K562 (cell line): ENCODE measurements around the gene CYBRD1. TPM values are rescaled to one million over a fixed set of nuclear protein-coding genes. Genes with fewer than 3 reads are reported as not detected.
A peak's percentile ranks its signal among the peaks of the same experiment; 100 is the strongest.

ENCODE experiments used
- CBX1 ChIP-seq: sonication (generic); IDR thresholded peaks from 2 replicates; pipeline ENCODE4 v1.6.1; 2016; ENCODE audit warnings: antibody characterized with exemption, low read depth, mild to moderate bottlenecking
- E2F5 ChIP-seq: sonication (generic); formaldehyde crosslinking; IDR thresholded peaks from 2 replicates; pipeline ENCODE4 v1.8.0; 2022; ENCODE audit warnings: mild to moderate bottlenecking, missing genetic modification reagents
- ESRRA ChIP-seq: fragments of 450-650 bp; IDR thresholded peaks from 2 replicates; pipeline ENCODE4 v1.6.1; 2014; ENCODE audit warnings: low read depth, mild to moderate bottlenecking, moderate library complexity, borderline replicate concordance
- ETV1 ChIP-seq: fragments of 450-650 bp; conservative IDR thresholded peaks from 2 replicates; pipeline ENCODE4 v1.6.1; 2016; ENCODE audit warnings: missing genetic modification characterization, control low read depth, low read depth, missing compliant biosample characterization
- GABPB1 ChIP-seq: sonication (generic); formaldehyde crosslinking; IDR thresholded peaks from 2 replicates; pipeline ENCODE4 v1.8.0; 2022; ENCODE audit warnings: mild to moderate bottlenecking, missing genetic modification reagents
- KDM4B ChIP-seq, 2 experiments: fragments of 450-650 bp in 1 of 2; sonication (generic) in 1 of 2; IDR thresholded peaks; 2 replicates each; pipeline ENCODE4 v1.6.1; 2016 to 2017; ENCODE audit warnings: borderline replicate concordance in 2 of 2, antibody characterized with exemption in 1 of 2, low read depth in 1 of 2, mild to moderate bottlenecking in 1 of 2
- KHSRP ChIP-seq: fragments of 450-650 bp; IDR thresholded peaks from 2 replicates; pipeline ENCODE4 v1.6.1; 2017
- MCM5 ChIP-seq: fragments of 450-650 bp; IDR thresholded peaks from 2 replicates; pipeline ENCODE4 v1.6.1; 2016; ENCODE audit warnings: low read depth
- MNT ChIP-seq, 2 experiments: fragments of 450-650 bp; conservative IDR thresholded peaks; 2 replicates each; pipeline ENCODE4 v1.6.1; 2017; ENCODE audit warnings: mild to moderate bottlenecking in 2 of 2, moderate library complexity in 2 of 2
- POLR2AphosphoS5 ChIP-seq: IDR thresholded peaks from 2 replicates; pipeline ENCODE4 v1.6.1; 2011; ENCODE audit warnings: mild to moderate bottlenecking, low read depth, low read length, moderate library complexity; ENCODE audit not compliant: control insufficient read depth, insufficient read depth
- RBM34 ChIP-seq: fragments of 200-400 bp; formaldehyde crosslinking; IDR thresholded peaks from 2 replicates; pipeline ENCODE4 v1.6.1; 2018; ENCODE audit warnings: low read length, borderline replicate concordance; ENCODE audit not compliant: insufficient read depth
- SIX5 ChIP-seq, 2 experiments: IDR thresholded peaks; 2 replicates each; pipeline ENCODE4 v1.6.1; 2011; ENCODE audit warnings: low read length in 2 of 2, borderline replicate concordance in 1 of 2, low read depth in 1 of 2, mild to moderate bottlenecking in 1 of 2, moderate library complexity in 1 of 2; ENCODE audit not compliant: insufficient read depth in 1 of 2
- SP1 ChIP-seq: sonication (generic); formaldehyde crosslinking; IDR thresholded peaks from 2 replicates; pipeline ENCODE4 v1.8.1; 2022; ENCODE audit warnings: mild to moderate bottlenecking, missing genetic modification reagents
- TSC22D4 ChIP-seq: fragments of 450-650 bp; IDR thresholded peaks from 2 replicates; pipeline ENCODE4 v1.6.1; 2016; ENCODE audit warnings: missing genetic modification characterization, missing biosample characterization, control low read depth
- YY1 ChIP-seq, 3 experiments: IDR thresholded peaks; 2 replicates each; pipeline ENCODE4 v1.6.1; 2011; ENCODE audit warnings: low read length in 2 of 3, mild to moderate bottlenecking in 2 of 3, moderate library complexity in 2 of 3, borderline replicate concordance in 1 of 3, control low read depth in 1 of 3, low read depth in 1 of 3; ENCODE audit not compliant: insufficient read depth in 3 of 3, insufficient replicate concordance in 2 of 3, control insufficient read depth in 1 of 3, insufficient read length in 1 of 3; ENCODE audit errors: extremely low read depth in 1 of 3
- ZNF644 ChIP-seq: fragments of 200-800 bp; sonication (Bioruptor generic); IDR thresholded peaks from 2 replicates; pipeline ENCODE4 v1.6.1; 2016; ENCODE audit warnings: low read depth, missing genetic modification characterization, missing compliant biosample characterization
- ZNF668 ChIP-seq: fragments of 250-450 bp; sonication (Bioruptor Pico); IDR thresholded peaks from 2 replicates; pipeline ENCODE4 v1.8.0; 2022; ENCODE audit warnings: mild to moderate bottlenecking, inconsistent platforms
- polyA plus RNA-seq, 8 experiments: library from polyadenylated mRNA; depleted of rRNA in 4 of 8; stranded (reverse) in 5 of 8; unstranded in 3 of 8; fragments of >200 nt; fragmentation: Nextera tagmentation in 2 of 8; fragmentation: Illumina TruSeq in 1 of 8; extraction: Ambion mirVana in 2 of 8; extraction: Trizol in 1 of 8; gene quantifications; 2 replicates each; pipeline versions ENCODE4 v1.2.1 to v1.2.3, GENCODE V29; 2011 to 2014; ENCODE audit warnings: inconsistent platforms in 1 of 8, missing spikeins in 1 of 8
- total RNA-seq, 7 experiments: library from RNA; depleted of rRNA in 6 of 7; stranded (reverse); fragments of >200 nt in 6 of 7; fragmentation: Illumina TruSeq in 2 of 7; extraction: Trizol in 2 of 7; gene quantifications; 2 replicates each; pipeline versions ENCODE4 v1.2.1 to v1.2.3, GENCODE V29; 2011 to 2021; ENCODE audit warnings: low replicate concordance in 1 of 7
- TF ChIP-seq, protein P1 (sequence below): fragments of 450-650 bp; formaldehyde crosslinking; IDR thresholded peaks from 2 replicates; pipeline ENCODE4 v1.4.0; 2020; ENCODE audit warnings: mild to moderate bottlenecking, moderate library complexity
- TF ChIP-seq, protein P2 (sequence below): fragments of 250-450 bp; sonication (Bioruptor Pico); IDR thresholded peaks from 2 replicates; pipeline ENCODE4 v1.8.0; 2021; ENCODE audit warnings: borderline replicate concordance, mild to moderate bottlenecking, moderate library complexity; ENCODE audit not compliant: poor library complexity, severe bottlenecking
- TF ChIP-seq, protein P3 (sequence below), 2 experiments: fragments of 450-650 bp in 1 of 2; sonication (generic) in 1 of 2; formaldehyde crosslinking; conservative IDR thresholded peaks; 2 replicates each; pipeline versions ENCODE4 v1.4.0 to v1.8.1; 2020 to 2022; ENCODE audit warnings: mild to moderate bottlenecking in 1 of 2, missing genetic modification reagents in 1 of 2

The CYBRD1 gene
- total and polyA plus RNA-seq, 9 of the 15 experiments (the other 6 are each of a cell fraction or from before 2014, with no cell fraction given), result 9.6 to 22.4 (median 15.6) TPM

DNA sequence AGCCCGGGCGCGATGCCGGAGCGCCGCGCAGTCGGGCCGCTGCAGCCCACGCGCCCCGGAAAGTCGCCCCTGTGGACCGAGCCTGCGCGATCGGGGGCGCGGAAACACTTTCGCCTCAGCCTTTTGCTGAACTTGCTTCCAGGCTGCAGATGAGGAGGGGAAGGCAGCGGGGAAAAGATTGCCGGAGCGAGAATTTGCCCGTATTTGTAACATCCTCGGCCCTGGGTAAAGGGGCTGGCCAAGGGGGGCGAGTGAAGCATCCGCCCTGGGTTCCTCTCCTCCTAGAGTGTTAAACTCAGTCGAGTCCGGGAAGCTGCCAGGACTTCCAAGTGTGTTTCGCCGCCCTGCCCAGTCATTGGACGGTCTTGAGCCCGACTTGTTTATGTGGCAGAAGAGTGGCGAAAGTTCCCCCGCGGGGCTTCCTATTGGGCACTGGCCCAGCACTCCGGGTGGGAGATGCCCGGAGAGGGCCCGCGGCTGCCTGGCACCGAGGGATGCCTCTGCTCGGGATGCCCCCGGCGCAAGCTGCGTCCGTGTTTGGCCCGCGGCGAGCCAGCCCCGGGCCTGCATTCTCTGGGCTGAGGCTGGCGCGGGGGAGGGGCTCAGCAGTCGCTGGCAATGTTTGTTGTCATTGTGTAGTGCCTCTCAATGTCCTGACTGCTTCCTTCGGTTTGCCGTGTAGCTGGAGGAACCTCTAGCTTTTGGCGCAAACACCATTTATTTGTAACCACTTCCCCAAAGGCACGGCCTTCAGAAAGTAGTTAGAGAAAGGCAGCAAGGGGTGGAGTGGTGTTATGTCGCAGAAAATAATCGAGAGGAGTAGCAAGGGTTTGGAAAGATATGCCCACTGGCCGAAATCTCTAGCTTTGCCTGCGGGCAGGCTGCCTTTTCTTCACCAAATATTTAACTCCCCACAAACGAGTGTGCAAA lies 1.1 kb downstream of the CYBRD1 start (continued):
- TF ChIP-seq POLR2AphosphoS5 (peak; percentile 27; the same call in 1 of the 2 replicates), SIX5 (IDR thresholded peaks at IDR 0.05; ENCODE audit: borderline replicate concordance in 1 of 2, insufficient read depth in 1 of 2, low read depth in 1 of 2, low read length in 2 of 2) (no peak), ZNF644 (no peak), E2F5 (CRISPR knock-in tag) (no peak), YY1 (IDR thresholded peaks at IDR 0.05; ENCODE audit: borderline replicate concordance in 1 of 3, control insufficient read depth in 1 of 3, extremely low read depth in 1 of 3, insufficient read depth in 3 of 3, insufficient read length in 1 of 3, insufficient replicate concordance in 2 of 3, low read depth in 1 of 3, low read length in 2 of 3) (peak in 1 of 3 experiments; percentile 42), MCM5 (no peak), KDM4B (IDR thresholded peaks at IDR 0.05; ENCODE audit: borderline replicate concordance in 2 of 2, low read depth in 1 of 2) (no peak), RBM34 (no peak), ESRRA (no peak), MNT (conservative IDR thresholded peaks at IDR 0.05) (peak; percentile 45 to 66; a peak in 2 of 4 replicates), ZNF668 (CRISPR knock-in tag) (no peak), KHSRP (no peak), GABPB1 (CRISPR knock-in tag) (no peak), ETV1 (0 out of 2 replicates have a peak, but pooled peaks have one; percentile 36), SP1 (peak; percentile 16), TSC22D4 (tag) (no peak), CBX1 (no peak)
- TF ChIP-seq, protein P1, sequence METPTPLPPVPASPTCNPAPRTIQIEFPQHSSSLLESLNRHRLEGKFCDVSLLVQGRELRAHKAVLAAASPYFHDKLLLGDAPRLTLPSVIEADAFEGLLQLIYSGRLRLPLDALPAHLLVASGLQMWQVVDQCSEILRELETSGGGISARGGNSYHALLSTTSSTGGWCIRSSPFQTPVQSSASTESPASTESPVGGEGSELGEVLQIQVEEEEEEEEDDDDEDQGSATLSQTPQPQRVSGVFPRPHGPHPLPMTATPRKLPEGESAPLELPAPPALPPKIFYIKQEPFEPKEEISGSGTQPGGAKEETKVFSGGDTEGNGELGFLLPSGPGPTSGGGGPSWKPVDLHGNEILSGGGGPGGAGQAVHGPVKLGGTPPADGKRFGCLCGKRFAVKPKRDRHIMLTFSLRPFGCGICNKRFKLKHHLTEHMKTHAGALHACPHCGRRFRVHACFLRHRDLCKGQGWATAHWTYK (CRISPR knock-in tag), result peak; percentile 73; the same call in 1 of the 2 replicates
- TF ChIP-seq, protein P2, sequence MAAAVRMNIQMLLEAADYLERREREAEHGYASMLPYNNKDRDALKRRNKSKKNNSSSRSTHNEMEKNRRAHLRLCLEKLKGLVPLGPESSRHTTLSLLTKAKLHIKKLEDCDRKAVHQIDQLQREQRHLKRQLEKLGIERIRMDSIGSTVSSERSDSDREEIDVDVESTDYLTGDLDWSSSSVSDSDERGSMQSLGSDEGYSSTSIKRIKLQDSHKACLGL (CRISPR knock-in tag), result no peak
- TF ChIP-seq, protein P3, sequence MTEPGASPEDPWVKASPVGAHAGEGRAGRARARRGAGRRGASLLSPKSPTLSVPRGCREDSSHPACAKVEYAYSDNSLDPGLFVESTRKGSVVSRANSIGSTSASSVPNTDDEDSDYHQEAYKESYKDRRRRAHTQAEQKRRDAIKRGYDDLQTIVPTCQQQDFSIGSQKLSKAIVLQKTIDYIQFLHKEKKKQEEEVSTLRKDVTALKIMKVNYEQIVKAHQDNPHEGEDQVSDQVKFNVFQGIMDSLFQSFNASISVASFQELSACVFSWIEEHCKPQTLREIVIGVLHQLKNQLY (CRISPR knock-in tag; conservative IDR thresholded peaks at IDR 0.05), result no peak
